HG03469 (cell line): ENCODE data around the gene GDPD4.

ENCODE experiments used
- ATAC-seq: cut with Tn5 transposase; IDR thresholded peaks from one replicate; pipeline ENCODE4 v1.9.1; 2021; ENCODE audit warnings: mild to moderate bottlenecking, moderate library complexity, moderate number of reproducible peaks; ENCODE audit not compliant: unreplicated experiment

Gene GDPD4

GRCh38 chr11:77244277-77245027, 57.0 kb downstream of the GDPD4 start:
- no peak for ATAC-seq

GRCh38 chr11:77236901-77237300, 64.6 kb downstream of the GDPD4 start:
- ATAC-seq, result no peak

DNA sequence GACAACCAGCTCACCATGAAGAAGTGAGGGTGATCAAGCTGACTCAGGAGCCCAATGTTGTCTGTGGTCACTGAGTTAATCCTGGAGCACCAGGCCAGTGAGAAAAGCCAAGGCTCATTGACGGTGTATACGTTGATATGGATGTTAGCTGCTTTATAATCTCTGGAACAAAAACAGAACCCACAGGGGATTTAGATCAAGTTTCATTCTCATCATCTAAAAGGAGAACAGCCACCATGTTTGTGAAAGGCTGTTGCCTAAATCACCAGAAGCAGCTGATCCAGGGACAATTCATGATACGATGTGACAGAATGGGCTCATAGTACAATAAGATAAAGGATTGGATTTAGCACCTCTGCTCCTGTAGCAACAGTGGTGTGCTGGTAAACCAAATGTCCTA, 68.5 kb downstream of the GDPD4 start:
- ATAC-seq, result no peak

DNA sequence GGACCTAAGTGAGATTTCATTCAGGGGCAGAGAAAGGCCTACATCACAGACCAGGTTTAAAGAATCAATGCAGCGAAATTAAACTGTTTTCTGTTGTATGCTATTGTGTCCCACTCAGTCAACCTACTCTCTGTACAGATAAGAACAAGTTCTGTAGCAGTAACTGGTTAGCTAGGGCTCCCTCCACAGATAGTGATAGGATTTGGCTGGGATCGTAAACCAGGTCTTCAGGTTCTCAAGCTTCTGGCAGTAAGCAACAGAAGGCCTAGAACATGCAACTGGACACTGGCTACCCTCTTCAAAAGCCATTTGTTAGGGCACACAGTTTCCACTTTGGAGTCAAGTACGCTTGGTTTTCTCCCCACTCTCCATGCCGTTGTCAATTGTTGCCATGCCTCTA, 69.2 kb downstream of the GDPD4 start:
- no peak for ATAC-seq

DNA sequence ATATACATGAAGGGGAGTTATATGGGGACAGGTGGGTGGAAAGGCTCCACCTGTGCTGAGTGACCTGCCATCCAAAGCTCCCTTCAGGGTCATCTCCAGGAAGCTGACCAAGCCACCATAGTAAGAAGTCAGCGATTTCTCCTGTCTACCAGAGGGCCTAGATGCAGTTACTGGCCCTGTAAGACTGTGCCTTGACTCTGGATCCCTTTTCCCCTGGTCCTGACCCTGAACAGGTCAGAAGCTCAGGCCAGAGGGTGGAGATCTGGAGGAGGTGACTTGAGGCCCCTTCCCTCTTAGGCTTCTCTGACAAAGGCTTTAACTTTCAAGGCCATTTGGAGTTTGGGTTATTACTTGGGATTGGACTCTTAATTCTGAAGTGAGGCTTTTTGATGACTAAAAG, 69.7 kb downstream of the GDPD4 start:
- no peak for ATAC-seq

- no peak for ATAC-seq
These were observed 70.4 kb downstream of the GDPD4 start for GRCh38 chr11:77230878-77231605.

DNA sequence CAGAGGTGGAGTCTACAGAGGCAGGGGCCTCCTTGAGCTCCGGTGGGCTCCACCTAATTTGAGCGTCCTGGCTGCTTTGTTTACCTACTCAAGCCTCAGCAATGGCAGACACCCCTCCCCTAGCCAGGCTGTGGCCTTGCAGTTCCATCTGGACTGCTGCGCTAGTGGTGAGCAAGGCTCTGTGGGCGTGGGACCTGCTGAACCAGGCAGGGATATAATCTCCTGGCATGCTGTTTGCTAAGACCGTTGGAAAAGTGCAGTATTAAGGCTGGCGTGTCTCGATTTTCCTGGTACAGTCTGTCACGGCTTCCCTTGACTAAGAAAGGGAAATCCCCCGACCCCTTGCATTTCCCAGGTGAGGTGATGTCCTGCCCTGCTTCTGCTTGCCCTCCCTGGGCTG, 77.7 kb downstream of the GDPD4 start:
- ATAC-seq, result no peak

DNA sequence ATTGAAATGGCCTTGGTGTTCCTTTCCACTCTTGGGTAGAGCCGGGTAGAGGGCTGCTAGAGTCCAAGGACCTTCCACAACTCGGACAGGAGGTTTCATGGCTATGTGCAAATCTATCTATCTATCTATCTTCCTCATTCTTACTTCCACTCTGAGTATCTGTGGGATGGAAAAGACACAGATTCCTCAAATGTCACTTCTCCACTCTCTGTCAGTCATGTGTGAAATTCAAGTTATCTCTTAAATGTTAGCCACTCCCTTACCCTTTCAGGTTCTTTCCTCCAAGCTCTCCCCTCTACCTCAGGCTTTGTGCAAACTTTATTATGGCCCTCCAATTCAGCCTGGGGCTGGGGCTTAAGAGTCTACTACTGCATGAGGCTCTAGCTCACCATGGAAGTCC, 84.3 kb downstream of the GDPD4 start:
- ATAC-seq, result no peak

DNA sequence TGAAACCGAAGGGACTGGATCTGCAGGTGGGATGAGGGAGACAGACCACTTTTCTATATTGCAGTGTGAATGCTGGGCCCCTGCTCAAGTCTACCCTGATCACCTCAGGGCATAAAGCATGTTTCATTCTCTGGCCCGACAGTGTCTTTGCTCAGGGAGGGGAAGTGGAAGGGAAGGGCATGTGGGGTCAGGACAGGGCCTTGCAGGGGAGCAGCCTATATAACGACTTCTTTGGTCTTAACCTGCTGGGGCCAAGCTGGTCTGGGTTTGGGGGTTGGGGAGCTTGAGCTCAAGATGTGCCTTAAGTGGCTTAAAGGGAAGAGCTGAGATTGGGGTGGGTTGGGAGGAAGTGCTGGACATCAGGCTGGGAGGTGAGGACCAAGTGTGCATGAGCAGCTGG, 86.4 kb downstream of the GDPD4 start:
- no peak for ATAC-seq

- ATAC-seq, result no peak
These were observed 86.9 kb downstream of the GDPD4 start for GRCh38 chr11:77214557-77214956.

DNA sequence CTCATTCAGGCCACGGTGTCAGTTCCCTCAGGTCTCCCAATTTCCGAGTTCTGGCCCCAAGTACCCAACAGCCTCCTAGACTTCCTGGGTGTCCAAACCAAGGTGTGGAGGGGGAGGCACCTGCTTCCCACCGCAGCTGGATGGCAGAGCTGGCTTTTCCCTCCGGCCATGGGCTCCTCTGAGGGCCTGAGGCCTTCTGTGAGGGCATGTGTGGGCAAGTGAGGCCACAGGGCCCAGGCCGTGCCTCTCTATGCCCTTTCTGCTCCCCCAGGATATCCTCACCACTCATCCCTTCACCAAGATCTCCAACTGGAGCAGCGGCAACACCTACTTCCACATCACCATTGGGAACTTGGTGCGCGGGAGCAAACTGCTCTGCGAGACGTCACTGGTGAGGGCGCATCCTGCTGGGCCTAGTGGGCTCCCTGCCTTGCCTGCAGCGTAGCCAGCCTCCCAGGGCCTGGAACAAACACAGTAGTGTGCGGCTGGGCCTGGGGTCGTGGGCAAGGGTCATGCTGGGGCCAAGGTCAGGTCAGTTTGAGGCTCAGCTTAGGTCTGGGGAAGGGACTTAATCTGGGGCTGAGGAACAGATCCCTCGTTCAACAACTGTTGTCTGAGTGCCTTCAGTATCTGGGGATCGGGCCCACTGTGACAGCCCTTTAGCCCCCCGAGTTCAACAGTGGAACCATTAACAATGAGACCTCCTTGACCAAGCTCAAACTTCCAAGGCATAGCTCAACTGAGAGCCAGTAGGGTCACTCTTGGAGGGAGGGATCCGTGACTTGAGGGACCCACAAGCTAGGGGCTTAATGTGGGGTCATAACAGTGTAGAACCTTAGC, 87.7 kb downstream of the GDPD4 start:
- ATAC-seq, result no peak

GRCh38 chr11:77213029-77213579, 88.4 kb downstream of the GDPD4 start:
- no peak for ATAC-seq

DNA sequence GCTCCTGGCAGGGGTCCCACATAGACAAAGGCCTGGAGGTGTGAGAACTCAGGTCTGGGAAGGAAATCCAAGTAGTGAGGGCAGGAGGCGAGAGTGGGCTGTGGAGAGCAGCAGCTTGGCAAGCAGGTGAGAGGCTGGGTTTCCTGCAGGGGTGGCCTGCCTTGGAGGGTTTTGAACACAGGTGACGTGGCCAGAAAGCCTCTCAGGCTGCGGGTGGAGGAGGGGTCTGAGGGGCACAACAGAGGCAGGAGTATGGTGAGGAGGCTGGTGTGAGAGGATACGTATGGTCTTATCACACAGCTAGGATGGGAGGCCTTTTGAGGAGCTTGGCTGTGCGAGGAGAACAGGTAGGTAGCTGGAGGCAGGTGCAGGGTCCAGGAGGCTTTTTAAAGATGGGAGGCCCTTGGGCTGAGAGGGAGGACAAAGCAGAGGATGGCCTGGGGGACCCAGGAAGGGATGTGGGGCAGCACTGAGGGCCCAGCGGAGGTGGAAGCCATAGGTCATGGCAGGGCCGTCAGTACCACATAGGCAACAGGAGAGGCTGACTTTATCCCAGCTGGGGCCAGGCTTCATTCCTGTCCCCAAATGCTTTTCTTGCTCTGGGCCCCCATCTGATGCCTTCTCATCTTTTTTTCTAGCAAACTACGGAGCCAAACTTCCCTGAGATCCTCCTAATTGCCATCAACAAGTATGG, 89.0 kb downstream of the GDPD4 start:
- no peak for ATAC-seq

DNA sequence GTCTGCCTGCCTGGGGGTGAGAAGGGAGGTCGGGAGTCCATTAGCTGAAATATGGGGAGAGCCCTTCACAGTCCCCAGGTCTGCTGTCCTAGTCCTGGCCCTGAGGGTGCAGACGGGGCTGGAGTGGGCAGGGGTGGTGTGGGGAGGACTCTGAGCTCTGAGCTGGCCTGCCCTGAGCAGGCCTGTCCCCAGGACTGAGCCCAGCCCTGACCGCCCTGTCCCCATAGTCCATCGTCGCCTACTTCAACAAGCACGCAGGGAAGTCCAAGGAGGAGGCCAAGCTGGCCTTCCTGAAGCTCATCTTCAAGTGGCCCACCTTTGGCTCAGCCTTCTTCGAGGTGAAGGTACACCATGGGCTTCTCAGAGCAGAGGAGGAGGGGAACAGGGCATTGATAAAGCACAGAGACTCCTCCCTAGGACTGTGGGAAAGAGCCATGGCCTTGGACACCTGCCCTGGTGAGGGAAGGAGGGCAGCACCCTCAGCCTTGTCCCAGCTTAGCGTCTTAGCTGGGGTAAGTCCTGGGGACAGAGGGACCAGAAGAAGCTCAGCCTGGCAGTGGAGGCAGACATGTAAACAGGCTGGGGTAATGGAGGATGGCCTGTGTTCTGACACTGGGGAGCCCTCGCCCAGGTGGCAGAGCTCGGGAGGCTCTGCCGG, 89.8 kb downstream of the GDPD4 start:
- no peak for ATAC-seq

GRCh38 chr11:77211040-77211451, 90.4 kb downstream of the GDPD4 start:
- ATAC-seq, result no peak

GRCh38 chr11:77209663-77210062, 91.8 kb downstream of the GDPD4 start:
- ATAC-seq, result no peak

DNA sequence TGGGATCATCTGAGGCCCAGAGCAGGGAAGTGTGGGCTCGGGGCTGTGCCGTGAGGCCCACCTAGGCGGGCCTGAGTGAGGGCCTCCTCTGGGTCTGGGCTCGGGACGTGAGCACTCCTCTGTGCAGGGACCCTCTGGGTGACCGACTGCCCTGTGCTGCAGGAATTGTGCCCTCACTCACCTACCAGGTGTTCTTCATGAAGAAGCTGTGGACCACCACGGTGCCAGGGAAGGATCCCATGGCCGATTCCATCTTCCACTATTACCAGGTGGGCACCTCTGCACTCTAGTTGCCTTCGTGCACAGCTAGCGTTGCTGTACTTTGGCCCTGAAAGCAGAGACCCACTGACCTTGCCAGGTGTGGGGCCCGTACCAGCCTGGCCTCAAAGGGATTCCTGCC, 93.0 kb downstream of the GDPD4 start:
- no peak for ATAC-seq

- ATAC-seq, result no peak
These were observed 93.7 kb downstream of the GDPD4 start for GRCh38 chr11:77207618-77208313.

GRCh38 chr11:77207019-77207485, 94.4 kb downstream of the GDPD4 start:
- ATAC-seq, result no peak
